HepG2 (cell line): Measurements from ENCODE around the gene S1PR5.
A peak's percentile ranks its signal among the peaks of the same experiment; 100 is the strongest.

Experiments used
- CEBPB ChIP-seq: IDR thresholded peaks from 2 replicates; pipeline ENCODE4 v1.6.1; 2011; ENCODE audit warnings: low read depth, low read length, improper control_type of control experiment, borderline replicate concordance
- CTCF ChIP-seq: sonication (generic); formaldehyde crosslinking; IDR thresholded peaks from 2 replicates; pipeline ENCODE4 v1.5.0; 2020; ENCODE audit warnings: mild to moderate bottlenecking, missing genetic modification reagents, moderate library complexity
- EZH2 ChIP-seq: conservative IDR thresholded peaks from 2 replicates; pipeline ENCODE4 v1.6.1; 2012; ENCODE audit warnings: mild to moderate bottlenecking, low read depth, low read length, moderate library complexity

GRCh38 chr19:10565567-10566407 lies 48.5 kb upstream of the S1PR5 start, which contains the start of gene KRI1:
- TF ChIP-seq CTCF (CRISPR knock-in tag) (peak; percentile 46; the same call in 1 of the 2 replicates), CEBPB (no peak), EZH2 (no peak)
